Measurements from ENCODE around the gene SMPD1.

GRCh38 chr11:6390718-6391469 lies 620 bp downstream of the SMPD1 start:
- no peak for TF ChIP-seq CTCF (IDR thresholded peaks at IDR 0.05)
- TF ChIP-seq POLR2A (IDR thresholded peaks at IDR 0.05): no peak
